PC-9 (cell line): ENCODE measurements around the gene SLC41A3.

Source experiments
- EZH2 ChIP-seq: fragments of 200-600 bp; sonication (generic); IDR thresholded peaks from 2 replicates; pipeline ENCODE4 v1.8.0; 2017; ENCODE audit warnings: antibody characterized with exemption, low read depth
- TF ChIP-seq, protein P1 (sequence below): fragments of 200-600 bp; sonication (generic); conservative IDR thresholded peaks from 2 replicates; pipeline ENCODE4 v1.6.1; 2017; ENCODE audit warnings: mixed run types, antibody characterized with exemption, mild to moderate bottlenecking, moderate library complexity

DNA sequence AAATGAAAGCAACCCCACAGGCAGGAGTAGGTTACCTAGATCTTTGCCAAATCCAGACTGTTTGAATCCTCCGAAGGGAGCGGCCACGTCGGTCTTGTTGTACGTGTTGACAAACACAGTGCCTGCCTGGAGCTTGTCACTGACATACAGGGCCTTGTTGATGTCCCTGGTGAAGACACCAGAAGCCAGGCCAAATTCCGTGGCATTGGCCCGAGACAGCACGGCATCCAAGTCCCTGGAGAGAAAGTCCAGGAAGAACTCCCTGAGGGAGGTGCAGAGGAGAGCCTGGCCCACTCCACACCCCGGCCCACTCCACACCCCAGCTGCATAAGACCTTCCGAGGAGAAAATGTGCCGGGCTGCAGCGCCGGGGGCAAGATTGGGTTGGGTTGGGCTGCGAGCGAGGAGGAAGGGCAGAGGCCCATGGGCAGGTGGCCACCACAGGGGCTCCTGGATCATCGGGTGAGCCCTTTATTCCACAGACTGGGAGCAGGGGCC, 21.8 kb upstream of the SLC41A3 start:
- TF ChIP-seq, protein P1, sequence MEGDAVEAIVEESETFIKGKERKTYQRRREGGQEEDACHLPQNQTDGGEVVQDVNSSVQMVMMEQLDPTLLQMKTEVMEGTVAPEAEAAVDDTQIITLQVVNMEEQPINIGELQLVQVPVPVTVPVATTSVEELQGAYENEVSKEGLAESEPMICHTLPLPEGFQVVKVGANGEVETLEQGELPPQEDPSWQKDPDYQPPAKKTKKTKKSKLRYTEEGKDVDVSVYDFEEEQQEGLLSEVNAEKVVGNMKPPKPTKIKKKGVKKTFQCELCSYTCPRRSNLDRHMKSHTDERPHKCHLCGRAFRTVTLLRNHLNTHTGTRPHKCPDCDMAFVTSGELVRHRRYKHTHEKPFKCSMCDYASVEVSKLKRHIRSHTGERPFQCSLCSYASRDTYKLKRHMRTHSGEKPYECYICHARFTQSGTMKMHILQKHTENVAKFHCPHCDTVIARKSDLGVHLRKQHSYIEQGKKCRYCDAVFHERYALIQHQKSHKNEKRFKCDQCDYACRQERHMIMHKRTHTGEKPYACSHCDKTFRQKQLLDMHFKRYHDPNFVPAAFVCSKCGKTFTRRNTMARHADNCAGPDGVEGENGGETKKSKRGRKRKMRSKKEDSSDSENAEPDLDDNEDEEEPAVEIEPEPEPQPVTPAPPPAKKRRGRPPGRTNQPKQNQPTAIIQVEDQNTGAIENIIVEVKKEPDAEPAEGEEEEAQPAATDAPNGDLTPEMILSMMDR, result no peak
- no peak for TF ChIP-seq EZH2
